Left ventricle myocardium inferior (tissue), 1 donor: ENCODE measurements around the gene ATP6V0D1. TPM values are rescaled to one million over a fixed set of nuclear protein-coding genes. Genes with fewer than 3 reads are reported as not detected.

Experiments
- DNase-seq: peaks from one replicate; pipeline ENCODE4 v3.0.0-alpha.2; 2020
- H3K27ac ChIP-seq: fragments of 200-600 bp; replicated peaks from 2 replicates; pipeline ENCODE4 v1.8.0; 2021
- H3K27me3 ChIP-seq: fragments of 200-600 bp; 2 replicates; pipeline ENCODE4 v1.8.0; 2021; ENCODE audit warnings: low read depth
- H3K36me3 ChIP-seq: fragments of 200-600 bp; 2 replicates; pipeline ENCODE4 v1.8.0; 2021
- H3K4me1 ChIP-seq: fragments of 200-600 bp; 2 replicates; pipeline ENCODE4 v1.8.0; 2021
- H3K4me3 ChIP-seq: fragments of 200-600 bp; 2 replicates; pipeline ENCODE4 v1.8.0; 2021; ENCODE audit warnings: mild to moderate bottlenecking, moderate library complexity
- H3K9me3 ChIP-seq: fragments of 200-600 bp; replicated peaks from 2 replicates; pipeline ENCODE4 v1.8.0; 2021
- intact Hi-C: fragments of 100-400 bp; cut with micrococcal nuclease; formaldehyde crosslinking; loops from one replicate; pipeline ENCODE4 v1.11.0; 2022
- total RNA-seq: library from RNA; stranded (reverse); fragmentation: NEBNext Ultra II Directional; extraction: Animal tissue kit (Norgen Biotek cat#: 25700); gene quantifications from one replicate; pipeline ENCODE4 v1.2.1, GENCODE V29; 2021
- TF ChIP-seq, protein P1 (sequence below): fragments of 200-600 bp; IDR thresholded peaks from 2 replicates; pipeline ENCODE4 v1.8.0; 2021; ENCODE audit warnings: antibody characterized with exemption, mild to moderate bottlenecking, borderline replicate concordance
- donor health status: DM: no; HTN: yes; CAD: no; lungs with severe emphysema.

ATP6V0D1 gene
- total RNA-seq, 1 donor from 2014 or later: 65.8 TPM

DNA sequence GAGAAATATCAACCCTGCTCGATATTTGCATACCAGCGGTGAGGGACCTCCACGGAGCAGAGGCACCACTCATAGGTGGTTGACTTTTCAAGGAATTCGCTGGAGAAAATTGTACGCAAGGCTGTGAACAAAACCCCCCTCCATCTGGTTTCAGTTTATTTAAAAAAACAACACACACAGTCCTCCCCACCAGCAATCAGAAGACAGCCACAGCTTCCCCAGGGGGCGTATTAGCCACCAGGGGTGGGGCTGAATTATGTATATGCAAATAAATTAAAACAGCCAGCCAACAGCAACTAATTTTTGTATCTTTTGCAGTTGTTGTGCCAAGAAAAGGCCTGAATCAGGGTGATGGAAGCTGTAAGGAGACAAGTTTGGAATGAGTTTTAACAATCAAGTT, 55.9 kb downstream of the ATP6V0D1 start:
- H3K27me3 ChIP-seq: peaks cover 61% of the 10 kb centered on the region
- TF ChIP-seq, protein P1, sequence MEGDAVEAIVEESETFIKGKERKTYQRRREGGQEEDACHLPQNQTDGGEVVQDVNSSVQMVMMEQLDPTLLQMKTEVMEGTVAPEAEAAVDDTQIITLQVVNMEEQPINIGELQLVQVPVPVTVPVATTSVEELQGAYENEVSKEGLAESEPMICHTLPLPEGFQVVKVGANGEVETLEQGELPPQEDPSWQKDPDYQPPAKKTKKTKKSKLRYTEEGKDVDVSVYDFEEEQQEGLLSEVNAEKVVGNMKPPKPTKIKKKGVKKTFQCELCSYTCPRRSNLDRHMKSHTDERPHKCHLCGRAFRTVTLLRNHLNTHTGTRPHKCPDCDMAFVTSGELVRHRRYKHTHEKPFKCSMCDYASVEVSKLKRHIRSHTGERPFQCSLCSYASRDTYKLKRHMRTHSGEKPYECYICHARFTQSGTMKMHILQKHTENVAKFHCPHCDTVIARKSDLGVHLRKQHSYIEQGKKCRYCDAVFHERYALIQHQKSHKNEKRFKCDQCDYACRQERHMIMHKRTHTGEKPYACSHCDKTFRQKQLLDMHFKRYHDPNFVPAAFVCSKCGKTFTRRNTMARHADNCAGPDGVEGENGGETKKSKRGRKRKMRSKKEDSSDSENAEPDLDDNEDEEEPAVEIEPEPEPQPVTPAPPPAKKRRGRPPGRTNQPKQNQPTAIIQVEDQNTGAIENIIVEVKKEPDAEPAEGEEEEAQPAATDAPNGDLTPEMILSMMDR: no peak

DNA sequence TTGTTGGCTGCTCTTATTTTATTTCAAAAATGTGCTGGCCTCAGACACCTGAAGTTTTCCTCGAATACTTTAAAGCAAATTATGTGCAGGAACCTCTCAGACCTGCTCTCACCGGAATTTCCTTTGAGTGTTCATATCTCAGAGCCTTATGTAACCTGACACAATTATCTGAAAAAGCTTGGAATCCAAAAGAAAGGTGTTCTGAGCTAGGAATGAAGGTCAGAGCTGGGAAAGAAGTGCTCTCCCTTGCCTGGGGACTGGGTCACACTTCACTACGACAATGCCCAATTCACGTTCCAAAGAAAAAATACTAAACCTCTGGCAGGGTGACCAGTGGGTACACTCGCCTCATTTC, 56.7 kb downstream of the ATP6V0D1 start:
- TF ChIP-seq, protein P1: no peak
- no peaks in the 10 kb centered on the region for H3K9me3 ChIP-seq
- DNase-seq: no peak
- H3K27me3 ChIP-seq: peaks cover 54% of the 10 kb centered on the region
- H3K27ac ChIP-seq: no peak overlapping the region
- no peaks in the 10 kb centered on the region for H3K36me3 ChIP-seq
- peaks cover 23% of the 10 kb centered on the region for H3K4me1 ChIP-seq
- intact Hi-C loops: no loop called here
- H3K4me3 ChIP-seq: no peak overlapping the region

More for the DNA sequence above, 55.9 kb downstream of the ATP6V0D1 start:
- Histone ChIP-seq H3K36me3 (no peaks in the 10 kb centered on the region), H3K27ac (no peak overlapping the region), H3K9me3 (no peaks in the 10 kb centered on the region), H3K4me3 (no peak overlapping the region), H3K4me1 (peaks cover 32% of the 10 kb centered on the region)
- no peak for DNase-seq
- intact Hi-C loops: no loop called here

DNA sequence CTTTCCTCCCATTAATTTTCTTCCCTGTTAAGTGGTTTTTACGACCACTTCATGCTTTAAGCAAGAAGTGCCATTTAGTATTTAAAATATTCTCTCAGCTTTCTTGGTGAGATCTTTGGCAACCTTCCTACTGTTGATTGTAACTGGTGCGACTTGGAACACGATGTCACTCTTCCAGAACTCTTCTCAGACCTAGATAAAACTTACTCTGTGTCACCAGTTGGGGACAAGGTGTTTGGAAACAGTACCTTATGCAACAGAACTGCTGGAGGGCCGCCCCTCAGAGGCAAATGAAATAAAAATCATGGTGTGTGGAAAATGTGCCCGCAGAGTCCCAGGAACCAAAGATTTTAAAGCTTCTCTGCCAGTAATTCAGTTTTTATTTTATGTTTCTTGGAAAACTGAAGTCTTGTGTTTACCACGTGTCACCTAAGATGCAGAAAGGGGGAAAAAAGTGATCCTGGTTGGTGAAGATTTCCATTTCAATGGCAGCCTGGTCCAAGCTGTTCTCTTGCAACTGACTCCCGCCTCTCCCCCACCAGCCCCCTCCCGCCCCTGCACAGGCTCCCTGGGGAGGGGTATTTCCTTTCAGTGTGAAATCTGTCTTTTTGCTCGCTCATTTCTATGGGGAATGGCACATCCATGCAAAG, 57.2 kb downstream of the ATP6V0D1 start:
- Histone ChIP-seq H3K4me1 (peaks cover 20% of the 10 kb centered on the region), H3K36me3 (no peaks in the 10 kb centered on the region), H3K27me3 (peaks cover 49% of the 10 kb centered on the region), H3K27ac (no peak overlapping the region), H3K9me3 (no peaks in the 10 kb centered on the region), H3K4me3 (no peak overlapping the region)
- TF ChIP-seq, protein P1: no peak
- DNase-seq: no peak
- intact Hi-C loops: no loop called here

DNA sequence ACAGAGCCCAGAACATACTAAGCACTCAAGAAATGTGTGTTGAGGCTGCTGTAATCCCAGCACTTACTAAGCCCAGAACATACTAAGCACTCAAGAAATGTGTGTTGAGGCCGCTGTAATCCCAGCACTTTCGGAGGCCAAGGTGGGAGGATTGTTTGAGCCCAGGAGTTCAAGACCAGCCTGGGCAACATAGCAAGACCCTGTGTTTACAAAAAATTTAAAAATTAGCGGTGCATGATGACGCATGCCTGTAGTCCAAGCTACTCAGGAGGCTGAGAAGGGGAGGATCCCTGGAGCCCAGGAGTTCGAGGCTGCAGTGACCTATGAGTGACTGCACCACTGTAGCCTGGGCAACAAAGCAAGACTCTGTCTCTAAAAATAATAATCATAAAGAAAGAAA, 57.9 kb downstream of the ATP6V0D1 start:
- Histone ChIP-seq H3K27me3 (peaks cover 46% of the 10 kb centered on the region), H3K4me3 (no peak overlapping the region), H3K36me3 (no peaks in the 10 kb centered on the region), H3K4me1 (peaks cover 13% of the 10 kb centered on the region), H3K27ac (no peak overlapping the region), H3K9me3 (no peaks in the 10 kb centered on the region)
- DNase-seq: no peak
- TF ChIP-seq, protein P1: no peak
- intact Hi-C loops: no loop called here

DNA sequence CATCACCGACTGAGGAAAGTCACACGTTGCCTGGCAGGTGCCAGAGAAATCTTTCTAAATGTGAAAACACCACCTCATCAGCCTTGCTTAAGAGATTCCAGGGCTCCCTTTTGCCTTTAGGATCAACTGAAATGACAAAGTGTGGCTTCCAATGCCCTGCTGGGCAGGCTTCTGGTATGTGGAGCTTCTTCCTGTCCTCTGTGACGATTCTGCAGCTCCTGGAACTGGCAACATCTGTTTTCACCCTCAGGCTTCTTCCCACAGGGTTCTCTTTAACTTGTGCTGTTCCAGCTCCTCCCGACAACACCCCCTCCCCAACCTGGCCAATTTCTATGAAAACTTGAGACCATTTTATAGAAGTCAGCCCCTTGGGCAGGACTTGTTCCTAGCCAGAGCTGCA, 59.9 kb downstream of the ATP6V0D1 start:
- H3K4me1 ChIP-seq: peaks cover 18% of the 10 kb centered on the region
- intact Hi-C loops: no loop called here
- TF ChIP-seq, protein P1: no peak
- DNase-seq: no peak
- no peak overlapping the region for H3K27ac ChIP-seq
- H3K27me3 ChIP-seq: peaks cover 26% of the 10 kb centered on the region
- H3K4me3 ChIP-seq: no peak overlapping the region
- H3K9me3 ChIP-seq: no peaks in the 10 kb centered on the region
- no peaks in the 10 kb centered on the region for H3K36me3 ChIP-seq

DNA sequence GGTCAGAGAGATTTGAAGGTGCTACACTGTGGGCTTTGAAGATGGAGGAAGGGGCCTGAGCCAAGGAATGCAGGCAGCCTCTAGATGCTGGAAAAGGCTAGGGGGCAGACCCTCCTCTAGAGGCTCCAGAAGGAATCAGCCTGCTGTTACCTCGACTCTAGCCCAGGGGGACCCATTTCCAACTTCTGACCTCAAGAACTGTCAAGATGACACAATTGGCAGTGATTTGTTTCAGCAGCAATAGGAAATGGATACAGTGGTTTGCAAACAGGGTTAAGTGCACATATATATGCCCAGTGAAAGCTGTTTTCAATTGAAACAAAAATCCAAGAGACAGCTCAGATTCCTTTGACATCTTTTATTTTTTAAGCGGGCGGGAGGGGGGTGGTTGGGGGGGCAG, 61.0 kb downstream of the ATP6V0D1 start:
- H3K4me1 ChIP-seq: peaks cover 29% of the 10 kb centered on the region
- peaks cover 19% of the 10 kb centered on the region for H3K27me3 ChIP-seq
- H3K27ac ChIP-seq: no peak overlapping the region
- no peak for DNase-seq
- no peaks in the 10 kb centered on the region for H3K36me3 ChIP-seq
- H3K9me3 ChIP-seq: no peaks in the 10 kb centered on the region
- no peak overlapping the region for H3K4me3 ChIP-seq
- intact Hi-C loops: no loop called here
- TF ChIP-seq, protein P1: no peak
